Tibial nerve (tissue), 3 donors: ENCODE results near the gene USP9Y.

Source experiments
- EP300 ChIP-seq, 2 donors: sonication (generic); formaldehyde crosslinking; IDR thresholded peaks; one replicate each; pipeline ENCODE4 v1.6.1; 2017; ENCODE audit warnings: antibody characterized with exemption in 2 of 2, mild to moderate bottlenecking in 1 of 2
- POLR2A ChIP-seq, 2 donors: fragments of 450-650 bp; IDR thresholded peaks; one replicate each; pipeline ENCODE4 v1.6.1; 2017; ENCODE audit warnings: antibody characterized with exemption in 2 of 2, mild to moderate bottlenecking in 2 of 2, moderate library complexity in 2 of 2

- TF ChIP-seq EP300 (IDR thresholded peaks at IDR 0.05) (no peak), POLR2A (IDR thresholded peaks at IDR 0.05) (no peak)
Observed at GRCh38 chrY:12710460-12710859, 9.4 kb downstream of the USP9Y start.
